HepG2 (cell line): ENCODE data around the gene CEP104.
A peak's percentile ranks its signal among the peaks of the same experiment; 100 is the strongest.

Experiments used
- HDAC1 ChIP-seq: sonication (generic); formaldehyde crosslinking; IDR thresholded peaks from 2 replicates; pipeline ENCODE4 v1.5.1; 2020; ENCODE audit warnings: mild to moderate bottlenecking, missing genetic modification reagents
- RFXANK ChIP-seq: IDR thresholded peaks from 2 replicates; pipeline ENCODE4 v1.6.1; 2016
- ZNF263 ChIP-seq: sonication (generic); formaldehyde crosslinking; IDR thresholded peaks from 2 replicates; pipeline ENCODE4 v1.4.0; 2020; ENCODE audit warnings: missing genetic modification reagents
- ZNF776 ChIP-seq: sonication (generic); formaldehyde crosslinking; IDR thresholded peaks from 2 replicates; pipeline ENCODE4 v1.4.0; 2020; ENCODE audit warnings: mild to moderate bottlenecking, missing genetic modification reagents
- ZNF777 ChIP-seq: sonication (generic); formaldehyde crosslinking; IDR thresholded peaks from 2 replicates; pipeline ENCODE4 v1.4.0; 2020; ENCODE audit warnings: missing genetic modification reagents
- TF ChIP-seq, protein P1 (sequence below): IDR thresholded peaks from 2 replicates; pipeline ENCODE4 v1.6.1; 2012; ENCODE audit warnings: inconsistent platforms
- TF ChIP-seq, protein P2 (sequence below): sonication (generic); formaldehyde crosslinking; IDR thresholded peaks from 2 replicates; pipeline ENCODE4 v1.4.0; 2020; ENCODE audit warnings: missing genetic modification reagents

DNA sequence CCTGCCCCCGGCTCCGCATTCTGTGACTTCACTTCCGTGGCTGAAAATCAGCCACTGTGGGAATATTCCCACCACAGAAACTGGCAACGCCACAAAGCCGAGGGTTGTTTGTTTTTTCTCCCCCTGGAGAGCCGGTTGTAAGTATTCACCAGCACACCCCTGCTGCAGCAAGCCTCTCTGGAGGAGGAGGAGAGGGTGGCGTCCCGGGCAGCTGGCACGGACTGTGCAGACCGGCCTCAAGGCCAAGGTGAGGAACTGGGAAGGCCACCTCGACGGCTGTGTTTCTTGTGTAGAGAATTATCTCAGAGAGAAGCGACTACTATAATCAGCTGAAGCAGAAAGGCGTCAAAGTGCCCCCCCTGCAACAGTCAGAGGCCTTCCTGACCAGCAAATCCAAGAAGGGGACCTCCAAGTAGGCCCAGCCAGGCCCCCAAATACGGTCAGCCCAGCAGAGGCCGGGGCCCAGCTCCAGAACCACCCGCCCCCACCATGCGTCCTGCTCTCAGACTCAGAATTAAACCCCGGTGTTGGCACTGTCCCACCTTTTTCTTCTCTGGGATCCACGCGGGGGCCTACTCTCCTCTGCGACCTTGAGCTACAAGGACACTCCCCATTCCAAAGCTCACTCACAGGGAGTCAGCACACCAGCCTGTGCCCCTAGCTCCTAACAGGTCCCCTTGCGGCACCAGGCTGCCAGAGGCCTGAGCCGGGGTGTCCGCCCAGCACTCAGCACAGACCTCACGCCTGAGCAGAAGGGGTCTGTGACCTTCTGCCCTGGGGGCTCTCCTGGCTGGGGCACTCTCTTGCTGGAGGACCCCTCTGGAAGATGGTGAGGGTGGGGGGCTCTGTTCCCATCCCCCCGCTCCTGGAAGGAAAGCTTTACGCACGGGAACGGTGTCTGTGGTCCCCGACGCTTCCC is 85.6 kb downstream of the CEP104 start:
- TF ChIP-seq ZNF263 (CRISPR knock-in tag), result 0 out of 2 replicates have a peak, but pooled peaks have one; percentile 5
- TF ChIP-seq, protein P1, sequence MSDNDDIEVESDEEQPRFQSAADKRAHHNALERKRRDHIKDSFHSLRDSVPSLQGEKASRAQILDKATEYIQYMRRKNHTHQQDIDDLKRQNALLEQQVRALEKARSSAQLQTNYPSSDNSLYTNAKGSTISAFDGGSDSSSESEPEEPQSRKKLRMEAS, result no peak
- no peak for TF ChIP-seq ZNF777 (CRISPR knock-in tag)
- TF ChIP-seq HDAC1 (CRISPR knock-in tag), result no peak; the same call in 1 of the 2 replicates
- no peak; the same call in 1 of the 2 replicates for TF ChIP-seq ZNF776
- no peak for TF ChIP-seq RFXANK (CRISPR knock-in tag)
- TF ChIP-seq, protein P2, sequence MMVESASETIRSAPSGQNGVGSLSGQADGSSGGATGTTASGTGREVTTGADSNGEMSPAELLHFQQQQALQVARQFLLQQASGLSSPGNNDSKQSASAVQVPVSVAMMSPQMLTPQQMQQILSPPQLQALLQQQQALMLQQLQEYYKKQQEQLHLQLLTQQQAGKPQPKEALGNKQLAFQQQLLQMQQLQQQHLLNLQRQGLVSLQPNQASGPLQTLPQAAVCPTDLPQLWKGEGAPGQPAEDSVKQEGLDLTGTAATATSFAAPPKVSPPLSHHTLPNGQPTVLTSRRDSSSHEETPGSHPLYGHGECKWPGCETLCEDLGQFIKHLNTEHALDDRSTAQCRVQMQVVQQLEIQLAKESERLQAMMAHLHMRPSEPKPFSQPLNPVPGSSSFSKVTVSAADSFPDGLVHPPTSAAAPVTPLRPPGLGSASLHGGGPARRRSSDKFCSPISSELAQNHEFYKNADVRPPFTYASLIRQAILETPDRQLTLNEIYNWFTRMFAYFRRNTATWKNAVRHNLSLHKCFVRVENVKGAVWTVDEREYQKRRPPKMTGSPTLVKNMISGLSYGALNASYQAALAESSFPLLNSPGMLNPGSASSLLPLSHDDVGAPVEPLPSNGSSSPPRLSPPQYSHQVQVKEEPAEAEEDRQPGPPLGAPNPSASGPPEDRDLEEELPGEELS (CRISPR knock-in tag), result no peak
